ENCODE results near the gene SLC13A3.

DNA sequence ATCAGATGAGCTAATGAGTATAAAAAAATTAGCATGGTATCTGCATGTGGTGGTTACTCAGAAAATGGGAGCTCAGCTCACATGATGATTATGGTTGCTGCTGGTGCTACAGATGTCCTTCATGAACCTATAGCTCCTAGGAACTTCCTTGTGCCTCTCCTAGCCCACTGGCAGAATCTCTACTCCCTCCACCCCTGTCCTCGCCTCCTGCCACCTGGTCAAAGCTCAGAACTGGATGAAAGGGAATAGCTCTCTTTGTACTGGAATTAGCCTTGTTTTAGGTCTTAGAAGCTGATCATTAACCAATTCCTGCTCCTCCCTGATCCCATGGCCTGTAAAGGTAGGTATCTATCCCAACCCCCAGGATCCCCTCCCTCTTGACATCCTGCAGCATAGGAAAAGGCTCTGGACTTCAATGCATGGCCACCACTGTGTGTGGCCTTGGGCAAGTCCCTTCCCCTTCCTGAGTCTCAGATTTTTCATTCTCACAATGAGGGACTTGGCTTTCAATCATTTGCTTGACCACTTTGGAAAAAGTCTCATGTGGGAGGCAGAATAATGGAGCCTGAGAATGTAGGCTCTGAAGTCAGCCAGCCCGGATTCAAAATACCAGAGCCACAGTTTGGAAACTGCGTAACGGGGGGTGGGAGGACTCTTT is 43.9 kb downstream of the SLC13A3 start:
- TF ChIP-seq EZH2 (IDR thresholded peaks at IDR 0.05; ENCODE audit: insufficient read depth, low read length) = no peak
- TF ChIP-seq, protein P1, sequence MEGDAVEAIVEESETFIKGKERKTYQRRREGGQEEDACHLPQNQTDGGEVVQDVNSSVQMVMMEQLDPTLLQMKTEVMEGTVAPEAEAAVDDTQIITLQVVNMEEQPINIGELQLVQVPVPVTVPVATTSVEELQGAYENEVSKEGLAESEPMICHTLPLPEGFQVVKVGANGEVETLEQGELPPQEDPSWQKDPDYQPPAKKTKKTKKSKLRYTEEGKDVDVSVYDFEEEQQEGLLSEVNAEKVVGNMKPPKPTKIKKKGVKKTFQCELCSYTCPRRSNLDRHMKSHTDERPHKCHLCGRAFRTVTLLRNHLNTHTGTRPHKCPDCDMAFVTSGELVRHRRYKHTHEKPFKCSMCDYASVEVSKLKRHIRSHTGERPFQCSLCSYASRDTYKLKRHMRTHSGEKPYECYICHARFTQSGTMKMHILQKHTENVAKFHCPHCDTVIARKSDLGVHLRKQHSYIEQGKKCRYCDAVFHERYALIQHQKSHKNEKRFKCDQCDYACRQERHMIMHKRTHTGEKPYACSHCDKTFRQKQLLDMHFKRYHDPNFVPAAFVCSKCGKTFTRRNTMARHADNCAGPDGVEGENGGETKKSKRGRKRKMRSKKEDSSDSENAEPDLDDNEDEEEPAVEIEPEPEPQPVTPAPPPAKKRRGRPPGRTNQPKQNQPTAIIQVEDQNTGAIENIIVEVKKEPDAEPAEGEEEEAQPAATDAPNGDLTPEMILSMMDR (IDR thresholded peaks at IDR 0.05; ENCODE audit: insufficient read depth, low read depth, low read length) = no peak

Data from astrocyte (in vitro differentiated cells and primary cell).